WTC11 (cell line): ENCODE data around the gene SDK2. TPM values are rescaled to one million over a fixed set of nuclear protein-coding genes. Genes with fewer than 3 reads are reported as not detected.

Experiments
- ATAC-seq: fragments of 200-7000 bp; cut with Tn5 transposase; 2 replicates; pipeline ENCODE4 v1.10.0; 2021; ENCODE audit warnings: mild to moderate bottlenecking, moderate library complexity
- CTCF ChIA-PET: fragments of 300-600 bp; sonication (Branson Sonifier 250); formaldehyde crosslinking; loops from one replicate; lab custom pipeline; 2021; ENCODE audit warnings: antibody characterized with exemption; lab: Charles Lee
- POLR2A ChIA-PET: fragments of 350-600 bp; sonication (Branson Sonifier 250); formaldehyde crosslinking; loops from one replicate; lab custom pipeline; 2021; ENCODE audit warnings: antibody characterized with exemption; lab: Charles Lee
- DNase-seq: peaks from one replicate; pipeline ENCODE4 v3.0.0; 2021; ENCODE audit warnings: low spot score
- H3K27ac Mint-ChIP-seq: 2 replicates; pipeline ENCODE4 v1.8.0; 2021; ENCODE audit warnings: mixed read lengths
- H3K27me3 Mint-ChIP-seq: 2 replicates; pipeline ENCODE4 v1.8.0; 2021; ENCODE audit warnings: low read depth, mild to moderate bottlenecking, moderate library complexity, mixed read lengths
- H3K36me3 Mint-ChIP-seq: 2 replicates; pipeline ENCODE4 v1.8.0; 2021; ENCODE audit warnings: mixed read lengths
- H3K4me1 Mint-ChIP-seq: 2 replicates; pipeline ENCODE4 v1.8.0; 2022; ENCODE audit warnings: mixed read lengths
- H3K4me3 Mint-ChIP-seq: 2 replicates; pipeline ENCODE4 v1.8.0; 2021; ENCODE audit warnings: mild to moderate bottlenecking, moderate library complexity, mixed read lengths
- H3K9me3 Mint-ChIP-seq: 2 replicates; pipeline ENCODE4 v1.8.0; 2021; ENCODE audit warnings: mixed read lengths
- CTCF ChIP-seq: fragments of 200-600 bp; IDR thresholded peaks from 2 replicates; pipeline ENCODE4 v1.8.0; 2022; ENCODE audit warnings: antibody characterized with exemption
- IRF1 ChIP-seq: sonication (generic); formaldehyde crosslinking; IDR thresholded peaks from 2 replicates; pipeline ENCODE4 v1.8.0; 2023; ENCODE audit warnings: missing genetic modification reagents
- KAT7 ChIP-seq: sonication (generic); formaldehyde crosslinking; IDR thresholded peaks from 2 replicates; pipeline ENCODE4 v1.8.1; 2023; ENCODE audit warnings: missing genetic modification reagents, mild to moderate bottlenecking, borderline replicate concordance
- MLX ChIP-seq: sonication (generic); formaldehyde crosslinking; IDR thresholded peaks from 2 replicates; pipeline ENCODE4 v1.8.1; 2023; ENCODE audit warnings: mild to moderate bottlenecking, missing genetic modification reagents, moderate library complexity
- NFE2L1 ChIP-seq: sonication (generic); formaldehyde crosslinking; IDR thresholded peaks from 2 replicates; pipeline ENCODE4 v1.8.1; 2023; ENCODE audit warnings: missing genetic modification reagents
- NFYB ChIP-seq: sonication (generic); formaldehyde crosslinking; conservative IDR thresholded peaks from 2 replicates; pipeline ENCODE4 v1.8.0; 2022; ENCODE audit warnings: low read depth, missing genetic modification reagents
- SP1 ChIP-seq: sonication (generic); formaldehyde crosslinking; conservative IDR thresholded peaks from 2 replicates; pipeline ENCODE4 v1.8.1; 2022; ENCODE audit warnings: missing genetic modification reagents
- TCF7 ChIP-seq: sonication (generic); formaldehyde crosslinking; IDR thresholded peaks from 2 replicates; pipeline ENCODE4 v1.8.0; 2022; ENCODE audit warnings: mild to moderate bottlenecking, low read depth, missing genetic modification reagents, moderate library complexity
- TP53 ChIP-seq: sonication (generic); formaldehyde crosslinking; IDR thresholded peaks from 2 replicates; pipeline ENCODE4 v1.8.1; 2023; ENCODE audit warnings: mild to moderate bottlenecking, missing genetic modification reagents
- USF1 ChIP-seq: sonication (generic); formaldehyde crosslinking; IDR thresholded peaks from 2 replicates; pipeline ENCODE4 v1.8.0; 2022; ENCODE audit warnings: mild to moderate bottlenecking, missing genetic modification reagents
- USF2 ChIP-seq: sonication (generic); formaldehyde crosslinking; IDR thresholded peaks from 2 replicates; pipeline ENCODE4 v1.8.1; 2023; ENCODE audit warnings: mild to moderate bottlenecking, missing genetic modification reagents, moderate library complexity
- ZNF219 ChIP-seq: sonication (generic); formaldehyde crosslinking; IDR thresholded peaks from 2 replicates; pipeline ENCODE4 v1.8.0; 2023; ENCODE audit warnings: missing genetic modification reagents, mild to moderate bottlenecking, borderline replicate concordance
- ZNF317 ChIP-seq: sonication (generic); formaldehyde crosslinking; IDR thresholded peaks from 2 replicates; pipeline ENCODE4 v1.8.1; 2023; ENCODE audit warnings: low read depth, mild to moderate bottlenecking, moderate library complexity, missing genetic modification reagents, borderline replicate concordance
- ZNF396 ChIP-seq: fragments of 250-450 bp; sonication (Bioruptor Pico); IDR thresholded peaks from 2 replicates; pipeline ENCODE4 v1.8.0; 2021; ENCODE audit warnings: mild to moderate bottlenecking, moderate library complexity, borderline replicate concordance
- total RNA-seq: library from RNA; stranded (reverse); gene quantifications from 3 replicates; pipeline ENCODE4 v1.2.3, GENCODE V29; 2021
- TF ChIP-seq, protein P1 (sequence below): sonication (generic); formaldehyde crosslinking; IDR thresholded peaks from 2 replicates; pipeline ENCODE4 v1.8.1; 2023; ENCODE audit warnings: mild to moderate bottlenecking, moderate library complexity, missing genetic modification reagents
- TF ChIP-seq, protein P2 (sequence below): fragments of 250-450 bp; sonication (Bioruptor Pico); conservative IDR thresholded peaks from 2 replicates; pipeline ENCODE4 v1.9.0; 2021; ENCODE audit warnings: mild to moderate bottlenecking
- TF ChIP-seq, protein P3 (sequence below): fragments of 250-450 bp; sonication (Bioruptor Pico); IDR thresholded peaks from 2 replicates; pipeline ENCODE4 v1.8.0; 2021; ENCODE audit warnings: mild to moderate bottlenecking
- TF ChIP-seq, protein P4 (sequence below): fragments of 250-450 bp; sonication (Bioruptor Pico); IDR thresholded peaks from 2 replicates; pipeline ENCODE4 v1.9.0; 2021; ENCODE audit warnings: mild to moderate bottlenecking, borderline replicate concordance

Gene SDK2
- total RNA-seq, 1 experiment from 2014 or later: 14.8 TPM

DNA sequence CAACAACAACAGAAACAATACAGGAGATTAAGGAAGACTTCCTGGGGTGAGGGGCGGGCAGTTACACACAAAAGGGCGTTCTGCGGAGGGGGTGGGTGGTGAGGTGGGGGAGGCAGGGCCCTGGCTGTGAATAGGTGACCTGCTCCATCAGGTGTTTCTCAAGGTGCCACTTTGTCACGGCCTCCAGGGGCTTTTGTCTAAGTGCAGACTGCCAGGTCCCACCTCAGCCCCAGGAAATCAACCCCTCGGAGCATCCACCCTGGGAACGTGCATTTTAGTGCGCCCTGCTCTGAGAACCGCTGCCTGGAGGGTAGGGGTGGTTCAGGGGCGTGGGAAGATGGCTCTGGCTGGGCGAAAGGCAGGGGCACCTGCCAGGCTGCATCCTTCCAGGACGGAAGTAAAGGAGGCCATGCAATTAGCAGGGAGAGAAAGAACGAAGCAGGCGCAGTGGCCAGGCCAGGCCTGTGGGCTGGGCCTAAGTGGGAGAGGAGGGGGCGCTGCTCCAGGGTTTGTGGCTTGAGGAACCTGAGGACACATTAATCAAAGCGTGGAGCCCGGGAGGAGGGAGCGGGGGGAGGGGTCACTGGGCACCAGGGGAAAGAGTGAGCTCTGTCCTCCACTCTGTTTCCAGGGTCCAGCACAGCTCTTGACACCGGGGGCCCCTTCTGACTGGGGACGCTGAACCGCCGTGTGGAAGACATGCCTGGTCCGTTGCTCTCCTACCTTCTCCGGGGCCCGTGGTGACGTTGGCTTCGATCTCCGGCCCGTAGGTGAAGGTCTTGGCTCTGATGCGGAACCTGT lies 283.1 kb downstream of the SDK2 start (continued):
- TF ChIP-seq IRF1 (CRISPR knock-in tag) (no peak), NFYB (CRISPR knock-in tag) (no peak)
- TF ChIP-seq, protein P1, sequence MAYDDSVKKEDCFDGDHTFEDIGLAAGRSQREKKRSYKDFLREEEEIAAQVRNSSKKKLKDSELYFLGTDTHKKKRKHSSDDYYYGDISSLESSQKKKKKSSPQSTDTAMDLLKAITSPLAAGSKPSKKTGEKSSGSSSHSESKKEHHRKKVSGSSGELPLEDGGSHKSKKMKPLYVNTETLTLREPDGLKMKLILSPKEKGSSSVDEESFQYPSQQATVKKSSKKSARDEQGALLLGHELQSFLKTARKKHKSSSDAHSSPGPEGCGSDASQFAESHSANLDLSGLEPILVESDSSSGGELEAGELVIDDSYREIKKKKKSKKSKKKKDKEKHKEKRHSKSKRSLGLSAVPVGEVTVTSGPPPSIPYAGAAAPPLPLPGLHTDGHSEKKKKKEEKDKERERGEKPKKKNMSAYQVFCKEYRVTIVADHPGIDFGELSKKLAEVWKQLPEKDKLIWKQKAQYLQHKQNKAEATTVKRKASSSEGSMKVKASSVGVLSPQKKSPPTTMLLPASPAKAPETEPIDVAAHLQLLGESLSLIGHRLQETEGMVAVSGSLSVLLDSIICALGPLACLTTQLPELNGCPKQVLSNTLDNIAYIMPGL (CRISPR knock-in tag): no peak
- TF ChIP-seq, all 79 proteins: peak for 6

GRCh38 chr17:73359987-73360410 lies 284.2 kb downstream of the SDK2 start:
- H3K4me3 Mint-ChIP-seq: peak overlapping the region; percentile 40
- ATAC-seq: peak; percentile 71
- H3K27me3 Mint-ChIP-seq: no peaks in the 10 kb centered on the region
- H3K27ac Mint-ChIP-seq: peak overlapping the region; percentile 86
- no peaks in the 10 kb centered on the region for H3K36me3 Mint-ChIP-seq
- H3K9me3 Mint-ChIP-seq: no peaks in the 10 kb centered on the region
- H3K4me1 Mint-ChIP-seq: peaks cover 46% of the 10 kb centered on the region
- peak; percentile 81 for DNase-seq
- CTCF ChIA-PET: interaction anchor here (0.6 to 8.9 kb wide), 19 partner anchors 10 to 803 kb away, joined by 3 to 66 read pairs (median 5); partner anchors contain the start of gene CDC42EP4
- POLR2A ChIA-PET: interaction anchor here (0.6 to 1.3 kb wide), 7 partner anchors 9 to 636 kb away, joined by 3 to 8 read pairs (median 4); no protein-coding TSS in a partner anchor
- TF ChIP-seq NFE2L1 (CRISPR knock-in tag) (no peak), TP53 (CRISPR knock-in tag) (no peak), SP1 (peak; percentile 46; the same call in 1 of the 2 replicates), USF1 (CRISPR knock-in tag) (no peak), ZNF396 (CRISPR knock-in tag) (no peak), MLX (CRISPR knock-in tag) (no peak), USF2 (CRISPR knock-in tag) (0 out of 2 replicates have a peak, but pooled peaks have one; percentile 2), ZNF317 (CRISPR knock-in tag) (no peak), CTCF (no peak), ZNF219 (CRISPR knock-in tag) (no peak), KAT7 (CRISPR knock-in tag) (no peak), TCF7 (no peak)
- TF ChIP-seq, protein P2, sequence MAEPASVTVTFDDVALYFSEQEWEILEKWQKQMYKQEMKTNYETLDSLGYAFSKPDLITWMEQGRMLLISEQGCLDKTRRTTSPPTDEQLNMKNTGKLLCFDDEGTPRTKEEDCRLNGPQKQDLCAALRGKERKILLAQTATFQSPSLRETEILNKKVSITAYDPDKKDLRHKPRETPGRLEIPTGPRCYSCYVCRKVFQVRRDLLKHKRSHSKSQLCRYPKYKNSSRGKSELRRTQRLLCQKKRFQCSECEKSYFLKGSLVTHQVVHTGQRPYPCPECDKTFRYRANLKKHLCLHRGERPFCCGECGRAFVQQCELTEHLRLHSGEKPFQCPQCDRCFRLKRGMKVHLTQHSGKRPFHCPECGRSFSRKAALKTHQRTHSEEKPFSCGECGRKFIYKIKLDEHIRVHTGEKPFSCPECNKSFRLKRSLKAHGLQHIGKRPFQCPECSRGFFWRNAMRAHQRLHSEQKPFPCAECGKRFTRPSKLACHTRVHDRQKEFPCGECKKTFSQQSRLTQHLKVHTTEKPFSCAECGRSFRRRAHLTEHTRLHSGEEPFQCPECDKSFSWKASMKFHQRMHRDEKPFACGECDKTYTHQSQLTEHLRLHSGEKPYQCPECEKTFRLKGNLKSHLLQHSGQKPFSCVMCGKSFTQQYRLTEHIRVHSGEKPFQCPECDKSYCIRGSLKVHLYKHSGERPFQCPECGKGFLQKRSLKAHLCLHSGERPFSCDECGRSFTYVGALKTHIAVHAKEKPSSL (CRISPR knock-in tag): no peak
- TF ChIP-seq, protein P3, sequence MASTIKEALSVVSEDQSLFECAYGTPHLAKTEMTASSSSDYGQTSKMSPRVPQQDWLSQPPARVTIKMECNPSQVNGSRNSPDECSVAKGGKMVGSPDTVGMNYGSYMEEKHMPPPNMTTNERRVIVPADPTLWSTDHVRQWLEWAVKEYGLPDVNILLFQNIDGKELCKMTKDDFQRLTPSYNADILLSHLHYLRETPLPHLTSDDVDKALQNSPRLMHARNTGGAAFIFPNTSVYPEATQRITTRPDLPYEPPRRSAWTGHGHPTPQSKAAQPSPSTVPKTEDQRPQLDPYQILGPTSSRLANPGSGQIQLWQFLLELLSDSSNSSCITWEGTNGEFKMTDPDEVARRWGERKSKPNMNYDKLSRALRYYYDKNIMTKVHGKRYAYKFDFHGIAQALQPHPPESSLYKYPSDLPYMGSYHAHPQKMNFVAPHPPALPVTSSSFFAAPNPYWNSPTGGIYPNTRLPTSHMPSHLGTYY (CRISPR knock-in tag): no peak
- TF ChIP-seq, protein P4, sequence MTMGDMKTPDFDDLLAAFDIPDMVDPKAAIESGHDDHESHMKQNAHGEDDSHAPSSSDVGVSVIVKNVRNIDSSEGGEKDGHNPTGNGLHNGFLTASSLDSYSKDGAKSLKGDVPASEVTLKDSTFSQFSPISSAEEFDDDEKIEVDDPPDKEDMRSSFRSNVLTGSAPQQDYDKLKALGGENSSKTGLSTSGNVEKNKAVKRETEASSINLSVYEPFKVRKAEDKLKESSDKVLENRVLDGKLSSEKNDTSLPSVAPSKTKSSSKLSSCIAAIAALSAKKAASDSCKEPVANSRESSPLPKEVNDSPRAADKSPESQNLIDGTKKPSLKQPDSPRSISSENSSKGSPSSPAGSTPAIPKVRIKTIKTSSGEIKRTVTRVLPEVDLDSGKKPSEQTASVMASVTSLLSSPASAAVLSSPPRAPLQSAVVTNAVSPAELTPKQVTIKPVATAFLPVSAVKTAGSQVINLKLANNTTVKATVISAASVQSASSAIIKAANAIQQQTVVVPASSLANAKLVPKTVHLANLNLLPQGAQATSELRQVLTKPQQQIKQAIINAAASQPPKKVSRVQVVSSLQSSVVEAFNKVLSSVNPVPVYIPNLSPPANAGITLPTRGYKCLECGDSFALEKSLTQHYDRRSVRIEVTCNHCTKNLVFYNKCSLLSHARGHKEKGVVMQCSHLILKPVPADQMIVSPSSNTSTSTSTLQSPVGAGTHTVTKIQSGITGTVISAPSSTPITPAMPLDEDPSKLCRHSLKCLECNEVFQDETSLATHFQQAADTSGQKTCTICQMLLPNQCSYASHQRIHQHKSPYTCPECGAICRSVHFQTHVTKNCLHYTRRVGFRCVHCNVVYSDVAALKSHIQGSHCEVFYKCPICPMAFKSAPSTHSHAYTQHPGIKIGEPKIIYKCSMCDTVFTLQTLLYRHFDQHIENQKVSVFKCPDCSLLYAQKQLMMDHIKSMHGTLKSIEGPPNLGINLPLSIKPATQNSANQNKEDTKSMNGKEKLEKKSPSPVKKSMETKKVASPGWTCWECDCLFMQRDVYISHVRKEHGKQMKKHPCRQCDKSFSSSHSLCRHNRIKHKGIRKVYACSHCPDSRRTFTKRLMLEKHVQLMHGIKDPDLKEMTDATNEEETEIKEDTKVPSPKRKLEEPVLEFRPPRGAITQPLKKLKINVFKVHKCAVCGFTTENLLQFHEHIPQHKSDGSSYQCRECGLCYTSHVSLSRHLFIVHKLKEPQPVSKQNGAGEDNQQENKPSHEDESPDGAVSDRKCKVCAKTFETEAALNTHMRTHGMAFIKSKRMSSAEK: no peak
